GM18505 (cell line): ENCODE data around the gene INTS14.
A peak's percentile ranks its signal among the peaks of the same experiment; 100 is the strongest.

Experiments
- ATAC-seq: cut with Tn5 transposase; IDR thresholded peaks from one replicate; pipeline ENCODE4 v1.9.1; 2021; ENCODE audit not compliant: unreplicated experiment
- POLR2A ChIP-seq: IDR thresholded peaks from 4 replicates; pipeline ENCODE4 v1.6.1; 2011; ENCODE audit warnings: borderline replicate concordance; ENCODE audit not compliant: insufficient read depth, insufficient read length; ENCODE audit errors: extremely low read depth

Gene INTS14

GRCh38 chr15:65610871-65611718, at the start of gene INTS14:
INTS14 (minus strand) TSS chr15:65611131; CDS start chr15:65607380, 3,751 bp downstream.
- peak; percentile 94 for TF ChIP-seq POLR2A

GRCh38 chr15:65659502-65660052, 48.6 kb upstream of the INTS14 start:
- ATAC-seq, result no peak
- no peak for TF ChIP-seq POLR2A

More at GRCh38 chr15:65610871-65611718, at the start of gene INTS14:
- peak; percentile 86 for ATAC-seq

GRCh38 chr15:65655457-65655856, 44.5 kb upstream of the INTS14 start:
- no peak for TF ChIP-seq POLR2A

GRCh38 chr15:65655026-65655425, 44.1 kb upstream of the INTS14 start:
- no peak for ATAC-seq

More at GRCh38 chr15:65655457-65655856, 44.5 kb upstream of the INTS14 start:
- ATAC-seq, result no peak

GRCh38 chr15:65653801-65654521, 43.0 kb upstream of the INTS14 start:
- ATAC-seq, result no peak

More at GRCh38 chr15:65655026-65655425, 44.1 kb upstream of the INTS14 start:
- no peak for TF ChIP-seq POLR2A

GRCh38 chr15:65653341-65653740, 42.4 kb upstream of the INTS14 start:
- no peak for ATAC-seq
- no peak for TF ChIP-seq POLR2A

More at GRCh38 chr15:65653801-65654521, 43.0 kb upstream of the INTS14 start:
- TF ChIP-seq POLR2A, result no peak

GRCh38 chr15:65651831-65652749, 41.2 kb upstream of the INTS14 start:
- no peak for ATAC-seq
- no peak for TF ChIP-seq POLR2A

- ATAC-seq, result no peak
- no peak for TF ChIP-seq POLR2A
Observed at GRCh38 chr15:65651042-65651322, 40.1 kb upstream of the INTS14 start.

- ATAC-seq, result no peak
- no peak for TF ChIP-seq POLR2A
Observed at GRCh38 chr15:65650312-65651041, 39.5 kb upstream of the INTS14 start.

- TF ChIP-seq POLR2A, result no peak
- no peak for ATAC-seq
Observed at GRCh38 chr15:65646486-65646885, 35.6 kb upstream of the INTS14 start.

GRCh38 chr15:65645392-65645791, 34.5 kb upstream of the INTS14 start:
- TF ChIP-seq POLR2A, result no peak
- no peak for ATAC-seq

- no peak for ATAC-seq
- TF ChIP-seq POLR2A, result no peak
Observed at GRCh38 chr15:65644282-65644681, 33.4 kb upstream of the INTS14 start.
